ENCODE data around the gene ZFYVE26.

The ZFYVE26 gene

DNA sequence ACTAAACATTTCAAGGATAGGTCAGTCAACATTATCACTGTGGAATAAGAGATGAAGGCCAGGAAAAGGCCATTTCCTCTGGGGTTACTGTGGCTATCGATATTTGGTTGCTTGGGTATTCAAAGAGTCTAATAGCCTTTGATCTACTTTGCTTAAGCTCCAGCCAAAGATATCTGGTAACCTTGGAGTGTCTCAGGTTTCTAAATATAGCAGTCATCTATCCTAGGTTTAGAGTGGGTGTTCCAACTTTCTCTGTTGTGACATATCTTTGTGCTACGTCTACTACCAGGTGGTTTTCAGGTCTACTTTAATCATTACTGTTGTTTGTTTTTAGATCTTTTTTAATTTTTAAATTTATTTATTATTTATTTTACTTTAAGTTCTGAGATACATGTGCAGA lies 72.3 kb downstream of the ZFYVE26 start:
- H3K4me3 ChIP-seq (ENCODE audit: low read length) = no peak overlapping the region
- peaks cover 4% of the 10 kb centered on the region for H3K4me1 ChIP-seq (ENCODE audit: control insufficient read depth, insufficient read depth, low read length)
- no peak overlapping the region for H3K9ac ChIP-seq (ENCODE audit: low read depth, low read length)
- no peaks in the 10 kb centered on the region for H3K9me3 ChIP-seq (replicated peaks; ENCODE audit: low read length)
- no peak overlapping the region for H3K4me2 ChIP-seq (ENCODE audit: low read length)
- H3K27me3 ChIP-seq (ENCODE audit: control insufficient read depth, insufficient read depth, low read length) = no peaks in the 10 kb centered on the region
- peaks cover 11% of the 10 kb centered on the region for H3K36me3 ChIP-seq (ENCODE audit: insufficient read depth, low read length)

- peak overlapping the region; percentile 42 for H3K4me2 ChIP-seq (ENCODE audit: low read length)
- no peaks in the 10 kb centered on the region for H3K9me3 ChIP-seq (replicated peaks; ENCODE audit: low read length)
- no peaks in the 10 kb centered on the region for H3K27me3 ChIP-seq (ENCODE audit: control insufficient read depth, insufficient read depth, low read length)
- peaks cover 9% of the 10 kb centered on the region for H3K4me1 ChIP-seq (ENCODE audit: control insufficient read depth, insufficient read depth, low read length)
- H3K9ac ChIP-seq (ENCODE audit: low read depth, low read length) = no peak overlapping the region
- no peak overlapping the region for H3K4me3 ChIP-seq (ENCODE audit: low read length)
- no peaks in the 10 kb centered on the region for H3K36me3 ChIP-seq (ENCODE audit: insufficient read depth, low read length)
Measured at GRCh38 chr14:67738740-67739504, 77.5 kb downstream of the ZFYVE26 start.

- Histone ChIP-seq H3K4me1 (ENCODE audit: control insufficient read depth, insufficient read depth, low read length) (peaks cover 9% of the 10 kb centered on the region), H3K4me3 (ENCODE audit: low read length) (no peak overlapping the region), H3K9ac (ENCODE audit: low read depth, low read length) (no peak overlapping the region), H3K4me2 (ENCODE audit: low read length) (no peak overlapping the region), H3K9me3 (replicated peaks; ENCODE audit: low read length) (no peaks in the 10 kb centered on the region), H3K27me3 (ENCODE audit: control insufficient read depth, insufficient read depth, low read length) (no peaks in the 10 kb centered on the region), H3K36me3 (ENCODE audit: insufficient read depth, low read length) (no peaks in the 10 kb centered on the region)
Measured at GRCh38 chr14:67736771-67737170, 79.6 kb downstream of the ZFYVE26 start.

GRCh38 chr14:67735336-67736147 lies 80.8 kb downstream of the ZFYVE26 start:
- Histone ChIP-seq H3K4me1 (ENCODE audit: control insufficient read depth, insufficient read depth, low read length) (peaks cover 9% of the 10 kb centered on the region), H3K36me3 (ENCODE audit: insufficient read depth, low read length) (no peaks in the 10 kb centered on the region), H3K4me3 (ENCODE audit: low read length) (no peak overlapping the region), H3K9me3 (replicated peaks; ENCODE audit: low read length) (no peaks in the 10 kb centered on the region), H3K27me3 (ENCODE audit: control insufficient read depth, insufficient read depth, low read length) (no peaks in the 10 kb centered on the region), H3K9ac (ENCODE audit: low read depth, low read length) (no peak overlapping the region), H3K4me2 (ENCODE audit: low read length) (no peak overlapping the region)

- Histone ChIP-seq H3K9ac (ENCODE audit: low read depth, low read length) (no peak overlapping the region), H3K4me3 (ENCODE audit: low read length) (no peak overlapping the region), H3K36me3 (ENCODE audit: insufficient read depth, low read length) (no peaks in the 10 kb centered on the region), H3K27me3 (ENCODE audit: control insufficient read depth, insufficient read depth, low read length) (peaks cover 5% of the 10 kb centered on the region), H3K4me2 (ENCODE audit: low read length) (no peak overlapping the region), H3K4me1 (ENCODE audit: control insufficient read depth, insufficient read depth, low read length) (peaks cover 9% of the 10 kb centered on the region), H3K9me3 (replicated peaks; ENCODE audit: low read length) (no peaks in the 10 kb centered on the region)
Measured at GRCh38 chr14:67734675-67735074, 81.7 kb downstream of the ZFYVE26 start.

DNA sequence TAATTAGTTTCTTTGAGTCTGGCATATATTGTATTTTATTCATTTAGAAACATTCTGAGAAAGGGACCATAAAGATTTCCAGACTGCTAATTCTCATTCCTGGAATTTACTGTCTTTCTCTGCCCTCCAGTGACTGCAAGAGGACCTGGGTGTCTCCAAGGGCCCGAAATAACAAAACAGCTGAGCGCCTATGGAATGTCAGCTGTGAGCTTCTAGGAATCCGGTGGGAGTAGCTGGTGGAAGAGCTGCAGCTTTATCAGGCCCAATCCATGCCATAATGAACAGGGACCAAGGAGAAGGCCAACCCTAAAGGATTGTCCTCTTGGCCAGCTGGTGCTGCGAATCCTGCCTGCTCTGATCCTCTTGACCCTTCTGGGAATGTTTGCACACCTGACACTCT lies 82.8 kb downstream of the ZFYVE26 start:
- H3K4me3 ChIP-seq (ENCODE audit: low read length) = no peak overlapping the region
- no peak overlapping the region for H3K4me2 ChIP-seq (ENCODE audit: low read length)
- H3K27me3 ChIP-seq (ENCODE audit: control insufficient read depth, insufficient read depth, low read length) = peaks cover 16% of the 10 kb centered on the region
- H3K9me3 ChIP-seq (replicated peaks; ENCODE audit: low read length) = no peaks in the 10 kb centered on the region
- H3K36me3 ChIP-seq (ENCODE audit: insufficient read depth, low read length) = no peaks in the 10 kb centered on the region
- H3K9ac ChIP-seq (ENCODE audit: low read depth, low read length) = no peak overlapping the region
- H3K4me1 ChIP-seq (ENCODE audit: control insufficient read depth, insufficient read depth, low read length) = peaks cover under 1% of the 10 kb centered on the region

DNA sequence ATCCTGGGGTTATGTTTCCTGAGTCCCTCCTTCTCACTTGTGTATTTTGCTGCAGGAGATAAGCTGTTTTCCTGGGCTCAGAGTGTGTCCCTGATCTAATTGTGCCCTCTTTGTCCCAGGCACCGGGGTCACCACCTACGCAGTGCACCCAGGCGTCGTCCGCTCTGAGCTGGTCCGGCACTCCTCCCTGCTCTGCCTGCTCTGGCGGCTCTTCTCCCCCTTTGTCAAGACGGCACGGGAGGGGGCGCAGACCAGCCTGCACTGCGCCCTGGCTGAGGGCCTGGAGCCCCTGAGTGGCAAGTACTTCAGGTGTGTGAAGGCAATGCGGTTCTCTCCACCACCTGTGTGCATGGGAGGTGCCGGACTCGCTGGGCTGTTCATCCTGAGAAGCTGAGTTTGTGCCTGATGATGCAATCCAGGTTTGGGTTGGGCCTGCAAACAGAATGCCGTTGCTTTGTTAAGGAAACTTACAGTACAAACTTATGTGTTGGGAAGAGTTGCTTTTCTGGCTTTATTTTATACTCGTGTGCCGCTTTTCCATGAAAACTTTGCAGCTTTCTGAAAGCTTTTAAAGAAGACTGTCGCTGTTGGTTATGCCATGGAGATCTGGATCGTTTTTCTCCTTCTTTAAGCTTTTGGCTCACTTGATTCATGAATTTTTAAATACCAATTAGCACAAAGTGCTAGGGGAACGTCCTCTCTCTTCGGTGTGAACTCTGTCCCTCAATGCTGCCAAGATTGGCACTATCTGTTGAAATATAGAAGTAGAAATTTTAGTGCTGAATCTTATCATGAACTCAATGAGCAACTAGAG lies 87.1 kb downstream of the ZFYVE26 start:
- peaks cover 55% of the 10 kb centered on the region for H3K27me3 ChIP-seq (ENCODE audit: control insufficient read depth, insufficient read depth, low read length)
- H3K4me1 ChIP-seq (ENCODE audit: control insufficient read depth, insufficient read depth, low read length) = no peaks in the 10 kb centered on the region
- no peak overlapping the region for H3K4me3 ChIP-seq (ENCODE audit: low read length)
- H3K9ac ChIP-seq (ENCODE audit: low read depth, low read length) = no peak overlapping the region
- no peaks in the 10 kb centered on the region for H3K9me3 ChIP-seq (replicated peaks; ENCODE audit: low read length)
- H3K36me3 ChIP-seq (ENCODE audit: insufficient read depth, low read length) = no peaks in the 10 kb centered on the region
- no peak overlapping the region for H3K4me2 ChIP-seq (ENCODE audit: low read length)

DNA sequence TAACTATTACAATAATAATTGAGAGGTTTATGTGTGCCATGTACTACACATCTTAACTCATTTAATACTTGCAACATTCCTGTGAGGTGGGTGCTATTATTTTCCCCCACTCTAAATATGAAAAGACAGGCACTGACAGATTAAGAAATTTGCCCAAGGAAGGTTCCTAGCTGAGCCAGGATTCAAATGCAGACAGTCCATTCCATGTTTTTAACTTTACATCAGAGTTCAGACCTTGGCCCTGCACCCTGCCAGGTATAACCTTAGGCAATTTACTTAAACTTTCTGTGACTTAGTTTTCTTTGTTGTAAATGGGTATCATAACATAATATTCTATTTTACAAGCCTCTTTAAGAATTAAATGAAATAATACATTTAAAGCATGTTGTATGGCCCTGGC lies 88.1 kb downstream of the ZFYVE26 start:
- H3K9ac ChIP-seq (ENCODE audit: low read depth, low read length) = no peak overlapping the region
- no peaks in the 10 kb centered on the region for H3K4me1 ChIP-seq (ENCODE audit: control insufficient read depth, insufficient read depth, low read length)
- H3K27me3 ChIP-seq (ENCODE audit: control insufficient read depth, insufficient read depth, low read length) = peaks cover 65% of the 10 kb centered on the region
- no peak overlapping the region for H3K4me3 ChIP-seq (ENCODE audit: low read length)
- H3K9me3 ChIP-seq (replicated peaks; ENCODE audit: low read length) = no peaks in the 10 kb centered on the region
- no peak overlapping the region for H3K4me2 ChIP-seq (ENCODE audit: low read length)
- H3K36me3 ChIP-seq (ENCODE audit: insufficient read depth, low read length) = no peaks in the 10 kb centered on the region

DNA sequence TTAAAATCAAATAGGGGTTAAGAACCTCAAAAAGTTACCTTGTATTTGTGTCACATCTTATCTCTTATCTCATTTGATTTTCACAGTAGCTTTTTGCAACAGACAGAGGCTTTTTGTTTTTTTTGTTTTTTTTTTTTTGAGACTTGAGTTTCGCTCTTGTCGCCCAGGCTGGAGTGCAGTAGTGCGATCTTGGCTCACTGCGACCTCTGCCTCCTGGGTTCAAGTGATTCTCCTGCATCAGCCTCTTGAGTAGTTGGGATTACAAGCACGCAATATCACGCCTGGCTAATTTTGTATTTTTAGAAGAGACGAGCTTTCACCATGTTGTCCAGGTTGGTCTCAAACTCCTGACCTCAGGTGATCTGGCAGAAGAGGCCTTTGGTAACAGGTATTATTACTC lies 89.0 kb downstream of the ZFYVE26 start:
- Histone ChIP-seq H3K27me3 (ENCODE audit: control insufficient read depth, insufficient read depth, low read length) (peaks cover 74% of the 10 kb centered on the region), H3K4me1 (ENCODE audit: control insufficient read depth, insufficient read depth, low read length) (no peaks in the 10 kb centered on the region), H3K4me3 (ENCODE audit: low read length) (no peak overlapping the region), H3K9me3 (replicated peaks; ENCODE audit: low read length) (no peaks in the 10 kb centered on the region), H3K4me2 (ENCODE audit: low read length) (no peak overlapping the region), H3K36me3 (ENCODE audit: insufficient read depth, low read length) (no peaks in the 10 kb centered on the region), H3K9ac (ENCODE audit: low read depth, low read length) (no peak overlapping the region)

- Histone ChIP-seq H3K9me3 (replicated peaks; ENCODE audit: low read length) (no peaks in the 10 kb centered on the region), H3K4me3 (ENCODE audit: low read length) (no peak overlapping the region), H3K9ac (ENCODE audit: low read depth, low read length) (no peak overlapping the region), H3K36me3 (ENCODE audit: insufficient read depth, low read length) (no peaks in the 10 kb centered on the region), H3K27me3 (ENCODE audit: control insufficient read depth, insufficient read depth, low read length) (peaks cover 93% of the 10 kb centered on the region), H3K4me1 (ENCODE audit: control insufficient read depth, insufficient read depth, low read length) (no peaks in the 10 kb centered on the region), H3K4me2 (ENCODE audit: low read length) (no peak overlapping the region)
Measured at GRCh38 chr14:67725171-67725570, 91.2 kb downstream of the ZFYVE26 start.

GRCh38 chr14:67722293-67722692 lies 94.1 kb downstream of the ZFYVE26 start:
- Histone ChIP-seq H3K27me3 (ENCODE audit: control insufficient read depth, insufficient read depth, low read length) (peaks cover 78% of the 10 kb centered on the region), H3K4me2 (ENCODE audit: low read length) (peak overlapping the region; percentile 8), H3K9ac (ENCODE audit: low read depth, low read length) (no peak overlapping the region), H3K36me3 (ENCODE audit: insufficient read depth, low read length) (no peaks in the 10 kb centered on the region), H3K4me3 (ENCODE audit: low read length) (no peak overlapping the region), H3K9me3 (replicated peaks; ENCODE audit: low read length) (no peaks in the 10 kb centered on the region), H3K4me1 (ENCODE audit: control insufficient read depth, insufficient read depth, low read length) (no peaks in the 10 kb centered on the region)
